GM12892 (cell line): ENCODE measurements around the gene NAT16.

Experiments used
- POLR2A ChIP-seq: IDR thresholded peaks from 2 replicates; pipeline ENCODE4 v1.6.1; 2011; ENCODE audit warnings: low read depth, low read length, control low read depth
- TAF1 ChIP-seq: IDR thresholded peaks from 2 replicates; pipeline ENCODE4 v1.6.1; 2011; ENCODE audit warnings: low read depth, mild to moderate bottlenecking, control low read depth, low read length, borderline replicate concordance

DNA sequence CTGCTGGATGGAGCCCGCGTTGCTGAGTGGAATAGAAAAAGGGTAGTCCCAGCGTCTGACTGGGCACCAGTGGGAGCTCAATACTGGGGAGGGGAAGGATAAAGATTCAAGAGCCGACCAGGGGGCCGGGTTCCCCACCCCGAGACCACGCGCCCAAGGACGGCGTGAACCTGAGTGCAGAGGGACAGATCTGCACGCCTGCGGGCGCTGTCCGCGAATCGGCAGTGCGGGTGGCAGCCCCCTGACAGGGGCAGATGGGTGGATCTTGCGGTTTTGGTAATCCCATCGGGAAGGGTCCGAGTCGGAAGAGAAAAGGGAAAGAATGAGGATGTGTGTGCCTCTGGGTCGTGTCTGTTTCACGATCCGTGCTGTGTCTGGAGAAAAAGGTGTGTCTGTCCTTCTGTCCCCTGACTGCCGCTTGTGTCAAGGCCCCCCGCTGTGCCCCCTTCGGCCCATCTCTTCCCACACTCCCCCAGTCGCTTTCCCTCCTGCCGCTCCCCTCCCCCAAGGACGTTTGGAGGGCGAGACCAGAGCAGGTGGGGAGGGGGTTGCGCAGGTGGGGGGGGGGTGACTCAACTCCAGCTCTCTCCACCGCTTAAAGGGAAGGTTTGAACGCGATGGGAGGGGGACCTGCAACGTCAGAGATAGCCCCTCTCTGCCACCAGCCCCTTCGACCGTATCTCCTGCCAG, 14.0 kb downstream of the NAT16 start:
- TF ChIP-seq TAF1 = no peak
- TF ChIP-seq POLR2A = no peak
